ENCODE data around the gene OR6C65.
"Not testable (repeated sequence)": the region's sequence is repeated elsewhere in the genome, so short reads cannot be mapped to it uniquely, and the experiment has no call there.

DNA sequence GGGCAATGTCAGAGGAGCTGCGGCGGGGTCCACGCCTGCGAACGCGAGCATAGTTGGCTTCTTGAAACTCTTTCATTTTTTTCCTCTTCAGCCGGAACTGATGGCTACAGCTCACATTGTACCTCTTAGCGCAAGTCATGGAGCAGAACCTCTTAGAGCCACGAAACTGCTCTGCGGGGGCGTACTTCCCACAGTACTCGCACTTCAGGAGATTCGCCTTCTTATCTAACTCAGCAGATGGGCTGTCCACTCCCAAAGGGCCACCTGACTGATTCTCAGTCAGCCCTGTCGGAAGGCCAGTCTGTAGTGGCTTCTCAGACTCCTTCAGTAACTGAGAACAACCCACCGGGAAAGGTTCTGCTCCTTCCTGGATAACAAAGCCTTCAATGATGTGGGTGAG is 11.8 kb downstream of the OR6C65 start:
- TF ChIP-seq, protein P1, sequence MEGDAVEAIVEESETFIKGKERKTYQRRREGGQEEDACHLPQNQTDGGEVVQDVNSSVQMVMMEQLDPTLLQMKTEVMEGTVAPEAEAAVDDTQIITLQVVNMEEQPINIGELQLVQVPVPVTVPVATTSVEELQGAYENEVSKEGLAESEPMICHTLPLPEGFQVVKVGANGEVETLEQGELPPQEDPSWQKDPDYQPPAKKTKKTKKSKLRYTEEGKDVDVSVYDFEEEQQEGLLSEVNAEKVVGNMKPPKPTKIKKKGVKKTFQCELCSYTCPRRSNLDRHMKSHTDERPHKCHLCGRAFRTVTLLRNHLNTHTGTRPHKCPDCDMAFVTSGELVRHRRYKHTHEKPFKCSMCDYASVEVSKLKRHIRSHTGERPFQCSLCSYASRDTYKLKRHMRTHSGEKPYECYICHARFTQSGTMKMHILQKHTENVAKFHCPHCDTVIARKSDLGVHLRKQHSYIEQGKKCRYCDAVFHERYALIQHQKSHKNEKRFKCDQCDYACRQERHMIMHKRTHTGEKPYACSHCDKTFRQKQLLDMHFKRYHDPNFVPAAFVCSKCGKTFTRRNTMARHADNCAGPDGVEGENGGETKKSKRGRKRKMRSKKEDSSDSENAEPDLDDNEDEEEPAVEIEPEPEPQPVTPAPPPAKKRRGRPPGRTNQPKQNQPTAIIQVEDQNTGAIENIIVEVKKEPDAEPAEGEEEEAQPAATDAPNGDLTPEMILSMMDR (optimal IDR thresholded peaks at IDR 0.05 in 1 of 3, IDR thresholded peaks at IDR 0.05 in 1 of 3, conservative IDR thresholded peaks at IDR 0.05 in 1 of 3; ENCODE audit: extremely low read depth in 1 of 3, insufficient read depth in 2 of 3, low read length in 3 of 3), result not testable (repeated sequence)
- TF ChIP-seq EZH2 (IDR thresholded peaks at IDR 0.05; ENCODE audit: low read length), result not testable (repeated sequence)
